Cardiac septum (tissue), 1 donor: ENCODE measurements around the gene SIMC1. TPM values are rescaled to one million over a fixed set of nuclear protein-coding genes. Genes with fewer than 3 reads are reported as not detected.

ENCODE experiments used
- DNase-seq: peaks from one replicate; pipeline ENCODE4 v3.0.0-alpha.2; 2020; ENCODE audit warnings: low spot score
- intact Hi-C: fragments of 100-400 bp; cut with DNase I; formaldehyde crosslinking; loops from one replicate; pipeline ENCODE4 v1.14.0; 2022
- total RNA-seq: library from RNA; stranded (reverse); fragmentation: NEBNext Ultra II Directional; extraction: Animal tissue kit (Norgen Biotek cat#: 25700); gene quantifications from one replicate; pipeline ENCODE4 v1.2.1, GENCODE V29; 2021
- donor health status: DM: no; HTN: no; CAD: no.

Gene SIMC1
- total RNA-seq, 1 donor from 2014 or later: 6.7 TPM

GRCh38 chr5:176355400-176356178 is 117.4 kb downstream of the SIMC1 start:
- intact Hi-C loops: no loop called here
- no peak for DNase-seq

- no peak for DNase-seq
- intact Hi-C loops: no loop called here
These were observed 117.9 kb downstream of the SIMC1 start for GRCh38 chr5:176356179-176356566.

GRCh38 chr5:176359658-176360057 is 121.4 kb downstream of the SIMC1 start:
- intact Hi-C loops: loop anchor here (2.0 to 5.0 kb wide), 2 partner anchors 29 to 183 kb away; partner anchors contain the start of genes HIGD2A and NOP16
- no peak for DNase-seq

- no peak for DNase-seq
- intact Hi-C loops: loop anchor here (1.0 to 5.0 kb wide), 3 partner anchors 28 to 181 kb away; partner anchors contain the start of genes HIGD2A and NOP16
These were observed 122.7 kb downstream of the SIMC1 start for GRCh38 chr5:176360894-176361436.

- DNase-seq: peak; percentile 98
- intact Hi-C loops: loop anchor here (1.0 to 5.0 kb wide), 3 partner anchors 27 to 181 kb away; partner anchors contain the start of genes HIGD2A and NOP16
These were observed 123.4 kb downstream of the SIMC1 start, which contains the start of gene KIAA1191 for GRCh38 chr5:176361437-176362232. TSS of gene KIAA1191 (minus strand) at chr5:176361764. CDS start at chr5:176359508, 2,256 bp downstream.

GRCh38 chr5:176362233-176362490 is 123.9 kb downstream of the SIMC1 start:
- no peak for DNase-seq
- intact Hi-C loops: loop anchor here (5.0 kb wide), 1 partner anchor 180 kb away; no protein-coding TSS in a partner anchor

- no peak for DNase-seq
- intact Hi-C loops: loop anchor here (5.0 kb wide), 1 partner anchor 177 kb away; no protein-coding TSS in a partner anchor
These were observed 126.6 kb downstream of the SIMC1 start for GRCh38 chr5:176364765-176365350.

- DNase-seq: no peak
- intact Hi-C loops: no loop called here
These were observed 127.4 kb downstream of the SIMC1 start, which contains the start of gene ARL10 for GRCh38 chr5:176365351-176366231. TSS of gene ARL10 (plus strand) at chr5:176365487. CDS start at chr5:176365564, 77 bp downstream.

- DNase-seq: no peak
- intact Hi-C loops: no loop called here
These were observed 128.1 kb downstream of the SIMC1 start for GRCh38 chr5:176366232-176366894.

GRCh38 chr5:176368726-176369125 is 130.5 kb downstream of the SIMC1 start:
- intact Hi-C loops: no loop called here
- no peak for DNase-seq

GRCh38 chr5:176369934-176370711 is 131.9 kb downstream of the SIMC1 start:
- intact Hi-C loops: no loop called here
- no peak for DNase-seq

GRCh38 chr5:176371621-176372539 is 133.7 kb downstream of the SIMC1 start:
- DNase-seq: no peak
- intact Hi-C loops: no loop called here

- intact Hi-C loops: no loop called here
- no peak for DNase-seq
These were observed 135.0 kb downstream of the SIMC1 start for GRCh38 chr5:176373100-176373818.

GRCh38 chr5:176379881-176380280 is 141.7 kb downstream of the SIMC1 start:
- no peak for DNase-seq
- intact Hi-C loops: no loop called here

- intact Hi-C loops: no loop called here
- no peak for DNase-seq
These were observed 143.2 kb downstream of the SIMC1 start for GRCh38 chr5:176381423-176381822.

- intact Hi-C loops: no loop called here
- no peak for DNase-seq
These were observed 143.8 kb downstream of the SIMC1 start for GRCh38 chr5:176381979-176382378.
